Measurements from ENCODE around the gene LRPAP1. TPM values are rescaled to one million over a fixed set of nuclear protein-coding genes. Genes with fewer than 3 reads are reported as not detected.

The LRPAP1 gene
- total RNA-seq, 2 donors from 2014 or later, result 157 to 214 TPM

GRCh38 chr4:3527914-3528876 is 4.0 kb downstream of the LRPAP1 start:
- no peak for DNase-seq
- TF ChIP-seq CTCF (IDR thresholded peaks at IDR 0.05), result no peak
- no peaks in the 10 kb centered on the region for H3K27me3 ChIP-seq
- H3K4me1 ChIP-seq, result peaks cover 12% of the 10 kb centered on the region
- H3K9me3 ChIP-seq, result no peaks in the 10 kb centered on the region
- no peak overlapping the region for H3K9ac ChIP-seq (ENCODE audit: low read depth in 2 of 2, low read length in 2 of 2)
- H3K27ac ChIP-seq, result no peak overlapping the region
- H3K4me3 ChIP-seq, result no peak overlapping the region
- intact Hi-C loops (cut with DNase I), result no loop called here
- H3K36me3 ChIP-seq, result no peaks in the 10 kb centered on the region

- no peaks in the 10 kb centered on the region for H3K9me3 ChIP-seq
- no peak for TF ChIP-seq CTCF (IDR thresholded peaks at IDR 0.05)
- intact Hi-C loops (cut with DNase I), result no loop called here
- H3K9ac ChIP-seq (ENCODE audit: low read depth in 2 of 2, low read length in 2 of 2), result no peak overlapping the region
- no peak overlapping the region for H3K4me3 ChIP-seq
- DNase-seq, result no peak
- H3K27me3 ChIP-seq, result no peaks in the 10 kb centered on the region
- H3K4me1 ChIP-seq, result peaks cover 8% of the 10 kb centered on the region
- H3K27ac ChIP-seq, result no peak overlapping the region
- no peaks in the 10 kb centered on the region for H3K36me3 ChIP-seq
These were observed 4.9 kb downstream of the LRPAP1 start for GRCh38 chr4:3527101-3527913.

- Histone ChIP-seq H3K27me3 (no peaks in the 10 kb centered on the region), H3K9me3 (no peaks in the 10 kb centered on the region), H3K4me3 (no peak overlapping the region), H3K4me1 (peaks cover 8% of the 10 kb centered on the region), H3K9ac (ENCODE audit: low read depth in 2 of 2, low read length in 2 of 2) (no peak overlapping the region), H3K36me3 (peaks cover 3% of the 10 kb centered on the region), H3K27ac (no peak overlapping the region)
- no peak for TF ChIP-seq CTCF (IDR thresholded peaks at IDR 0.05)
- intact Hi-C loops (cut with DNase I), result no loop called here
- DNase-seq, result no peak
These were observed 5.8 kb downstream of the LRPAP1 start for GRCh38 chr4:3526456-3526855.

GRCh38 chr4:3525532-3526430 is 6.4 kb downstream of the LRPAP1 start:
- DNase-seq, result no peak
- Histone ChIP-seq H3K27ac (no peak overlapping the region), H3K9me3 (no peaks in the 10 kb centered on the region), H3K36me3 (peaks cover 10% of the 10 kb centered on the region), H3K4me3 (no peak overlapping the region), H3K4me1 (peaks cover 3% of the 10 kb centered on the region), H3K27me3 (no peaks in the 10 kb centered on the region), H3K9ac (ENCODE audit: low read depth in 2 of 2, low read length in 2 of 2) (no peak overlapping the region)
- no peak for TF ChIP-seq CTCF (IDR thresholded peaks at IDR 0.05)
- intact Hi-C loops (cut with DNase I), result no loop called here

GRCh38 chr4:3524920-3525319 is 7.3 kb downstream of the LRPAP1 start:
- H3K36me3 ChIP-seq, result peaks cover 16% of the 10 kb centered on the region

More at GRCh38 chr4:3524920-3525319, 7.3 kb downstream of the LRPAP1 start:
- DNase-seq, result no peak
- Histone ChIP-seq H3K27ac (no peak overlapping the region), H3K4me1 (no peaks in the 10 kb centered on the region), H3K27me3 (no peaks in the 10 kb centered on the region), H3K4me3 (no peak overlapping the region), H3K9me3 (no peaks in the 10 kb centered on the region), H3K9ac (ENCODE audit: low read depth in 2 of 2, low read length in 2 of 2) (no peak overlapping the region)
- intact Hi-C loops (cut with DNase I), result no loop called here
- TF ChIP-seq CTCF (IDR thresholded peaks at IDR 0.05), result no peak
